GM23248 (cell line): ENCODE measurements around the gene CSNK1A1.

ENCODE experiments used
- EZH2 ChIP-seq: fragments of 200-600 bp; sonication (generic); IDR thresholded peaks from 2 replicates; pipeline ENCODE4 v1.6.1; 2018; ENCODE audit warnings: antibody characterized with exemption, mild to moderate bottlenecking; ENCODE audit not compliant: insufficient read depth, poor library complexity, severe bottlenecking
- EZH2phosphoT487 ChIP-seq: fragments of 200-600 bp; sonication (generic); IDR thresholded peaks from 2 replicates; pipeline ENCODE4 v1.6.1; 2018; ENCODE audit warnings: antibody characterized with exemption, moderate library complexity, mild to moderate bottlenecking, low read depth; ENCODE audit not compliant: insufficient read depth

DNA sequence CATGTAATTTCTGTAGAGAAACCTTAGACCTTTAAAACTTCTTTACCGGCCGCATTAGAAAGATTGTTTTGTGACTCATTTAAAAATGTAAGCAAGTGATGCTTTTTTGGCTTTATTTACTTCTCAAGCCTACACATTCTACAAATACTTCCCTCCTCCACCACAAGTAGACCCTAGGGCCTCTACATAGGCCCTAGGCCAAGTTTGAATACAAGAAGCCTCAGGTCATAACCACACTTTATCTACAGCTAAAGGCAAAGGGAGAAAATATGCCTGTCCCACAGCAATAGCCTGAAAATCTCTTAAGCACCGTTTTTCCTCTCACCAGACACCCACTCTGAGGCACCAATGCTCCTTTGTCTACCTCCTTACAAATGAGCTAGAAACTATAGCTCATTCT lies 53.9 kb downstream of the CSNK1A1 start:
- TF ChIP-seq EZH2 (no peak), EZH2phosphoT487 (no peak)
